NCI-H446 treated with DMSO at 0.1 percent for 48 hours (cell line): ENCODE measurements around the gene PAFAH1B1.
"Not testable (repeated sequence)": the region's sequence is repeated elsewhere in the genome, so short reads cannot be mapped to it uniquely, and the experiment has no call there.

Experiments
- DNase-seq: peaks from one replicate; lab custom pipeline; 2025; lab: John Stamatoyannopoulos, UW

Gene PAFAH1B1

DNA sequence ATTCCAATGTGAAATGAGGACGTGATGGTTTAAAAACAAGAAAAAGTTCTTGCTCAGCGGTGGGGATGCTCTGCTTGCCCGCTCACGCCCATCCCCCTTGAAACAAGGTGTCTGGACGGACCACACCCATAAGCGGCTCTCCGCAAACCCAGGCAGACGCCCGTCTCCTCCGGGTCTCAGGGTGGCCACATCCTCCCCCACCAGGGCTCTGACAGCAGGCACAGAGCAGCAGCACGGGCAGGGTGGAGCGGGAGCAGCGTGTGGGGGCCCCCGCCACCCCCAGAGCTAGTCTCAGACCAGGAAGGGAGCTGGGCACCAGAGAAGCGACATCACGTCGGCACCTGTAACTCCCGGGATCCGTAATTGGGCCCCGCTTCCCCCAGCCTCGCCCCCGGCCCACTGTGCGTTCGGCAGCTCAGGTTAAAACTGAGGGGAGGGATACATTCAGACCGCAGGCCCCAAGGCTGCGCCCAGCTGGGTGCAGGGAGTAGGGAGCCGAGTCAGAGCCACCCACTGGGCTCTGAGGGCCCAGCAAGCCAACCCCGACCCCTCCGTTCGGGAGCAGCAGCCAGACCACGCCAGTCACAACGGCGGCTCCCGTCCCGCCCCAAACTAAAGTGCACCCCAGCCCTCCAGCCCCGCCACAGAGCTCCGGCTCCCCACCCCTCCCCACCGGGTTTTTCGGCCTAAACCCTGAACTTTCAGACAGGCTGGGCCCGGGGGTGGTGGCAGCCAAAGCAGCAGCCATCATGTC lies 96.1 kb downstream of the PAFAH1B1 start:
- DNase-seq = no peak

GRCh38 chr17:2690165-2691068 lies 97.0 kb downstream of the PAFAH1B1 start:
- no peak for DNase-seq

DNA sequence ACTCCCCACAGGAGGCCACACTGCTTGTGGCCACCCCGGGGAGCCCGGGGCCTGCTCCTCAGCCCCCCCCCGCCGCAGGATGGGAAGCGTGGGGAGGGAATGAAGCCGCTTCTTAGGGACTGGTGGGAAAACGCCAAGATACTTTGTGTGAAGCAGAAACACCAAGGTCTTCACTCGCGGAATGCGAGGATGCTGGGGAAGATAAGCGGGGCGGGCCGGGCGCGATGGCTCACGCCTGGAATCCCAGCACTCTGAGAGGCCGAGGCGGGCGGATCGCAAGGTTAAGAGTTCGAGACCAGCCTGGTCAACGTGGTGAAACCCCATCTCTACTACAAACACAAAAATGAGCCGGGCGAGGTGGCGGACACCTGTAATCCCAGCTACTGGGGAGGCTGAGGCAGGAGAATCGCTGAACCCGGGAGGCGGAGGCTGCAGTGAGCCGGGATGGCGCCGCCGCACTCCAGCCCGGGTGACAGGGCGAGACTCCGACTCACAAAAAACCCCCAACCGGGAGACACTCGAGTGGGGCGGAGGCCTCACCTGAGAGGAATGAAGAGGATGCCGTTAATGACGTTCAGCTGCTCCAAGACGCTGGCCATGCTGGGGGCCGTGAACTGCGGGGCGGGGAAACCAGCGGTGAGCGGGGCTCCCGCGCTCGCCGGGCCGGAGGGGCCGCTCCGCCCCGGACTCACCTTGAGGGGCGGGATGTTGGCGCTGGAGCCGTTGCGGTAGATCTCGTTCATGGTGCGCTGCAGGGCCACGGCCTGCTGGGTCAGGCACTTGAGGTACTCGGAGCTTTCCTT lies 97.8 kb downstream of the PAFAH1B1 start:
- no peak for DNase-seq

DNA sequence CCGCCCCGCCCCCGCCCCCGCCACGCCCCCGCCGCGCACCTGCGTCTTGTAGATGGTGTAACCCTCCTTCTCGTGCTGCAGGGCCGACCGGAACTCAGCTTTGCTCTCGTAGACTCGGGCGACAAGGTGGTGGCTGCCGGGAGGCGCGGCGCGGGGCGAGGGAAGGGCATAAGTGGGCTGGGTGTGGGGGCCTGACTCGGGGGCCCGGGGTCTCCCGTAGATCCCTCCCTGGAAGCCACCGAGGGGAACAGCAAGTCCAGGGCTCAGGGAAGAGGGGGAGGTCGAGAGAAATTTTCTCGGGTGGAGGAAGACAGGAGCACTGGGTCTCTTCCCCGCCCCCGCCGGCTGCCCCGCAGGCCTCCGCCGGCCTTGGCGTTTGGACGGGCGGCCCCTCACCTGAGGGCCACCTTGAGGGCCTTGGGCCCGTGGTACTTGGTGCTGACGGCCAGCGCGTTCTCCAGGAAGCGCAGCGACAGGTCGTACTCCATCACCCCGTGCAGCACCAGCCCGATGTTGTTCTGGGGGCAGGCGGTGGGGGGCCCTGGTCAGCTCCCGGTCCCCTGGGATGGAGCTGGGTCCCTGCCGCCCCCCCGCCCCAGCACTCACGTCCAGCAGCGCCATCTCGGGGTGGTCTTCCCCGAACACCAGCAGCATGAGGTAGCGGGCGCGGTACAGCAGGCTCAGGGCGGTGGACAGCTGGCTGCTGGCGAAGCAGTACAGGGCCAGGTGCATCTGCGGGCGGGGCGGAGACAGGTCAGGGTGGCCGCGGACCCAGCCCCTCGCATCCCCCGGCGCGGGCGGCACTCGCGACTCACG lies 98.7 kb downstream of the PAFAH1B1 start:
- no peak for DNase-seq

- no peak for DNase-seq
Observed at GRCh38 chr17:2692781-2693135, 99.3 kb downstream of the PAFAH1B1 start.

- no peak for DNase-seq
Observed at GRCh38 chr17:2693561-2694380, 100.3 kb downstream of the PAFAH1B1 start.

DNA sequence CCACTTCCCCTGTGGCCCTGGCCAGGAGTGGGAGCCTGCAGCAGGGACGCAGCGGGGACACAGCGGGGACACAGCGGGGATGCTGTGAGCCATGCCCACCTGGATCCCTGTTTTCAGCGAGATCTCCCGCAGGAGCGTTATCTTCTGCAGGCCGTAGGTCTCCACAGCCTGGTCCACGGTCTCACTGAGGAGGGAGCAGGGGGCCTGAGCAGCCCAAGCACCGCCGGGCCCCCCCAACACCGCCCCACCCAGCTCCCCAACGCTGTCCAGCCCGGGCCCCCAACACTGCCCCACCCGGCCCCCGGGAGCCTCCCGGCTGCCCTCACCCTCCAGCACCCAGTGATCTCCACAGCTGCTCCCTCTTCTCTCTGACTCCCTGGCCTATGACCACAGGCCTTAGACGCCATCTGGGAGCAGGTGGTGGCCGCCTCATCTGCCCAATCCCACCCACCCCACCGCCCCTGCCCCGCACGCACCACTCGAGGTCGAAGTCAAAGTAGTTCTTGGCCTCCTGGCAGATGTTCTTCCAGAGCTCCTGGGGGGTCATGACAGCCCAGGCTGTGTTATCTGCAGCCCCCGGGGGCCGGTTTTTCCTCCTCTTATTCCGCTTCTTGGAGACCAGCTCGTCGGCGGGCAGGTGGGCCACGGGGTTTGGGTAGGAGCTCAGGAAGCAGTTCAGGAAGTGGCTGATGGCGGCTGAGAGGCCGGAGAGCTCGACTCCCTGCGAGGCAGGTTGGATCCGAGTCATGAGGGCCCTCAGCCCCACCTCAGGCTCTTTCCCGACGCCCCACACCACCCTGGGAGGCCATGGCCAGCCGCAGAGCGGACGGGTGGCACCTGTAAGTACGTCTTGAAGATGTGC lies 101.2 kb downstream of the PAFAH1B1 start:
- DNase-seq = no peak

GRCh38 chr17:2695243-2695960 lies 101.9 kb downstream of the PAFAH1B1 start:
- no peak for DNase-seq

GRCh38 chr17:2695961-2696760 lies 102.7 kb downstream of the PAFAH1B1 start:
- no peak for DNase-seq

- no peak for DNase-seq
Observed at GRCh38 chr17:2697611-2698162, 104.2 kb downstream of the PAFAH1B1 start.

DNA sequence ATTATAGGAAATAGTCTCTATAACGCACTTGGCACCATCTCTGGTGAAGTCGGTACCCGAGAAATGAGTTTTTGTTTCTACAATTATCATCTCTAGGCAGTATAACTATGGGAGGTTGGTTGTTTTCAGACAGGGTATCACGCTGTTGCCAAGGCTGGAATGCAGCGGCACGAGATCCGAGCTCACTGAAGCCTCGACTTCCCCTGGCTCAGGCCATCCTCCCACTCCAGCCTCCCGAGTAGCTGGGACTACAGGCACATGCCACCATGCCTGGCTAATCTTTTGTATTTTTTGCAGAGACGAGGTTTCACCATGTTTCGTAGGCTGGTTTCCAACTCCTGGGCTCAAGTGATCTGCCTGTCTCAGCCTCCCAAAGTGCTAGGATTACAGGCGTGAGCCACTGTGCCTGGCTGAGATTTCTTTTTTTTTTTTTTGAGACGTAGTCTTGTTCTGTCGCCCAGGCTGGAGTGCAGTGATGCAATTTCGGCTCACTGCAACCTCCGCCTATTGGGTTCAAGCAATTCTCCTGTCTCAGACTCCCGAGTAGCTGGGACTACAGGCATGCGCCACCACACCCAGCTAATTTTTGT lies 105.9 kb downstream of the PAFAH1B1 start:
- DNase-seq = not testable (repeated sequence)

GRCh38 chr17:2700030-2700490 lies 106.6 kb downstream of the PAFAH1B1 start:
- no peak for DNase-seq

DNA sequence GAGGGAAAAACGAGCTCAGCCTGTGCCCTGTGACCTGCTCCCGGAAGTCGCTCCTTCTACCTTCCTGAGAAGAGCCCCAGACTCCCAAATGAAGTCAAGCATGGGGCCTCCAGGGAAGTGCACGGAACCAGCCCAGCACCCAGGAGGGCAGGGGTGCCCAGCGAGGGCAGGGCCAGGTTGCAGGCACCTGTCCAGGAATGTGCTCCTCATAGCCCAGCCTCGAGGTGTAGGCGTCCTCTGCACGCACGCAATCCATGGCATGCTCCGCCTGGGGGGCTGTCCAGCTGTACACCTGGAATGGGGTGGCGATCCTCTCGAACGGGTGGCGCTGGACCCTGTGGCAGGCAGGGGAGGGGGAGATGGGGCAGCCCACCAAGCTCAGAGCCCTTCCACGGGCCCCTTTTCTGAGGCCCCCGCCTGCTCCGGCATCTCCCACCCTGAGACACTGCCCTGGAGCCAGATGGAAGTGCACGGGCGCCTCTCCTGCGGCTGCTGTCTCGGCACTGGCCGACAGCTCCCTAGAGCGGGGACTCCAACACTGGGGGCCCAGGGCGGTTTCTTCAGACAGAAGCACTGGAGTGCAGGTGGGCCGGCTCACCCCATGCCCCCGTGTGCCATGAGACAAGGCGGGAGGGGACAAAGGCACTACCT lies 107.2 kb downstream of the PAFAH1B1 start:
- DNase-seq = peak; percentile 100

DNA sequence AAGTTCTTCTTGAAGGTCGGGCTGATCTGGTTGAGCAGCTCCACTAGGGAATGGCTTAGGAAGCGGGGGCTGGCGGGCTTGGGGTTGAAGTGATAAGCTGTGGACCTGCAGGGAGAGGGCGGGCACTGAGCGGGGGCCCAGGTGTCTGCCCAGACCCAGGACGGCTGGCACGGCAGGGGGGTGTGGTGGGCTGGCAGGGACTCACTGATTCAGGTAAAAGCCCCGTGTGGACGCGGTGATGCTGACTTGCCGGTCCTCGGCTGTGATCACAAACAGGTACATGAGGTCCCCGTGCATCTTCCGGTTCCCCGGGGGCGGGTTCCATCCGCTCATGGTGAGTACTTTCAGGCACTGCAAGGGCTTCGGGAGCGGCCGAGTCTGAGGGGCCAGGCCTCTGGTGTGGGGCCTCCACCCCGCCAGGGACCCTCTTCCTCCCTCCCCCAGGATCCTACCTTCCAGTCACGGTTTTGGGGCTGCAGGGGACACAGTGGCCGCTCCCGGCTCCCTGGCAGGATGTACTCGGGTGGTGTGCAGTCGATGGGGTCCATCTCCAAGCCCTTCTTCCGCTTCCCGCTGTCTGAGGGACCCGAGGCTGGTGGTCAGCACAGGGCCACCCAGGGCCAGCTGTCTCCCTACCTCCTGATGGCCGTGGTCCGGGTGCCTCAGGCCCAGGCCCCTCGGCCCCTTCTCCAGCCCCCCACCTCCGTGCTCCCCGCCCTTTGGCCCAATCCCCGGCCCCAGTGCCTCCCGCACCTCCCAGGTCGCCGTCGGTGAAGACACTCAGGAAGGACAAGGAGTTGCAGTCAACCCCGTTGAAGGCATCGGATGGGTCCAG lies 107.9 kb downstream of the PAFAH1B1 start:
- DNase-seq = no peak

DNA sequence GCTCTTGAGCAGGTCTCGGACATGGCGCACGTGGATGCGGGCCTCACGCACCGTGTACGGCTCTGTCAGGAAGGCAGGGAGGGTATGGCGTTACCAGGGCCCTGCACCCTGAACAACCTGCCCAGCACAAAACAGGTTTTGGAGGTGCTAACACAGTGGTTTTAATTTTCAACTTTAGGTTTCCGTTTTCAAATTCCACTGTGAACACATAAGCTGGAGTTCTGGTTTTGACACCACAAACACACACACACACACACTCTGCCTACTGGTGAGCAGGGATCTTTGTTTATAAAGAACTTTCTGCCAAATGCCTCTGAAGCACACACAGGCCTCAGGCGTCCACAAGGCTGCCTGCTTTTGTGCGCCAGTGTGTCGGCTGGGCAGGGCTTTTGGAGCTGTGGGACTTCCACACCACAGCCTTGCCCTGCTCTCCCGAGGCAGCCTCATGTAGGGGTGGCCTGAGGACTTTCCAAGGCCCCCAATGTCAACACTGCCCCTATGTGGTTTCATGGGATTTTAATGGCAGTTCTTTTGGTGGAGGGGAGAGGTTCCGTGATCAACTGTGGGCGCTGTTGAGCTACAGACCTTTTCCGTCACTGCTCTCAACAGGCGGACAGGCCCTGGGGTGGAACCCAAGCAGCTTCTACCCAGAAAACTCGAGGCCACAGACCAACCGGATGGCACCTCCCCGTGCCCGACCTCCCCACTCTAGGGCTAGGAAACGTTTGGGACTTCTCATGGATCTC lies 108.7 kb downstream of the PAFAH1B1 start:
- no peak for DNase-seq
